Subcutaneous adipose tissue (tissue), 4 donors: ENCODE data around the gene XRRA1. TPM values are rescaled to one million over a fixed set of nuclear protein-coding genes. Genes with fewer than 3 reads are reported as not detected.

Experiments
- total RNA-seq, 4 donors: library from RNA; depleted of rRNA; stranded (reverse); fragments of >200 nt; gene quantifications; one replicate each; pipeline ENCODE4 v1.1.0, GENCODE V29; 2016
- TF ChIP-seq, protein P1 (sequence below): fragments of 450-650 bp; IDR thresholded peaks from one replicate; pipeline ENCODE4 v1.5.1; 2016; ENCODE audit warnings: low read depth, mild to moderate bottlenecking, control low read depth, antibody characterized with exemption, moderate library complexity

Gene XRRA1
- total RNA-seq, 4 donors from 2014 or later, result 12.9 to 35.0 (median 18.2) TPM

DNA sequence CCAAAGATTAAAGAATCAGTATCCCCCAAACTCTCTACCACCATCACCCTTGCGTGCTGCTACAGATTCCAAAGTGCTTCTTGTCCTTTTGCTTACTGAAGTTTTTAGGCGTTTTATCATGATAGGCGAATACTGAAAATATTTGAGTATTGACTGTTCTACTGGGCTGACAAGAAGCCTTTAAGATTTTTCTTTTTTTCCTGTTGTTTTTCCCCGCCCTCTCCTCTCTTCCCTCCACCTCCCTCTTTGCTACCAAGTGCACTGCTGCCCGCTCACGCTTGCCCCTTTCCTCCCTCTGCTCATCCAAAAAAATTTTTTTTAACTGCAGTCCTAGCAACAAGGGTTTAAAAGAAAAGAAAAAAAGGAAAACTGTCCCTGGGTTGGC, 854 bp upstream of the XRRA1 start:
- TF ChIP-seq, protein P1, sequence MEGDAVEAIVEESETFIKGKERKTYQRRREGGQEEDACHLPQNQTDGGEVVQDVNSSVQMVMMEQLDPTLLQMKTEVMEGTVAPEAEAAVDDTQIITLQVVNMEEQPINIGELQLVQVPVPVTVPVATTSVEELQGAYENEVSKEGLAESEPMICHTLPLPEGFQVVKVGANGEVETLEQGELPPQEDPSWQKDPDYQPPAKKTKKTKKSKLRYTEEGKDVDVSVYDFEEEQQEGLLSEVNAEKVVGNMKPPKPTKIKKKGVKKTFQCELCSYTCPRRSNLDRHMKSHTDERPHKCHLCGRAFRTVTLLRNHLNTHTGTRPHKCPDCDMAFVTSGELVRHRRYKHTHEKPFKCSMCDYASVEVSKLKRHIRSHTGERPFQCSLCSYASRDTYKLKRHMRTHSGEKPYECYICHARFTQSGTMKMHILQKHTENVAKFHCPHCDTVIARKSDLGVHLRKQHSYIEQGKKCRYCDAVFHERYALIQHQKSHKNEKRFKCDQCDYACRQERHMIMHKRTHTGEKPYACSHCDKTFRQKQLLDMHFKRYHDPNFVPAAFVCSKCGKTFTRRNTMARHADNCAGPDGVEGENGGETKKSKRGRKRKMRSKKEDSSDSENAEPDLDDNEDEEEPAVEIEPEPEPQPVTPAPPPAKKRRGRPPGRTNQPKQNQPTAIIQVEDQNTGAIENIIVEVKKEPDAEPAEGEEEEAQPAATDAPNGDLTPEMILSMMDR, result no peak

DNA sequence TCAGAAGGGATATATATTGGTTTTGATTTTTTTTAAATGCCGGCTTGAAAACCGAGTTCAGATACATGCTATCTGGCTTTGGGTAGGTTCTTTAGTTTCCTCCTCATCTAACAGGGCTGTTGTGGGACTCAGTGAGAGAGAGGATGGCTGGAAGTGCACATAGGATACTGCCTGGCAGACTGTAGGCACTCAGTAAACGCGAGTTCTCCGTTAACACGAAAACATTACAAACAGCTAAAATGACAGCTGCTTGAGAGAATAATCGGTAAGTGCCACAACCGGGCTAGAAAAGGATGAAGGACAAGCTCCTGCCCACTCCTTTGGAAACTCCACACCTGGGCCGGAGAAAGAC, 369 bp downstream of the XRRA1 start:
- TF ChIP-seq, protein P1, result no peak

DNA sequence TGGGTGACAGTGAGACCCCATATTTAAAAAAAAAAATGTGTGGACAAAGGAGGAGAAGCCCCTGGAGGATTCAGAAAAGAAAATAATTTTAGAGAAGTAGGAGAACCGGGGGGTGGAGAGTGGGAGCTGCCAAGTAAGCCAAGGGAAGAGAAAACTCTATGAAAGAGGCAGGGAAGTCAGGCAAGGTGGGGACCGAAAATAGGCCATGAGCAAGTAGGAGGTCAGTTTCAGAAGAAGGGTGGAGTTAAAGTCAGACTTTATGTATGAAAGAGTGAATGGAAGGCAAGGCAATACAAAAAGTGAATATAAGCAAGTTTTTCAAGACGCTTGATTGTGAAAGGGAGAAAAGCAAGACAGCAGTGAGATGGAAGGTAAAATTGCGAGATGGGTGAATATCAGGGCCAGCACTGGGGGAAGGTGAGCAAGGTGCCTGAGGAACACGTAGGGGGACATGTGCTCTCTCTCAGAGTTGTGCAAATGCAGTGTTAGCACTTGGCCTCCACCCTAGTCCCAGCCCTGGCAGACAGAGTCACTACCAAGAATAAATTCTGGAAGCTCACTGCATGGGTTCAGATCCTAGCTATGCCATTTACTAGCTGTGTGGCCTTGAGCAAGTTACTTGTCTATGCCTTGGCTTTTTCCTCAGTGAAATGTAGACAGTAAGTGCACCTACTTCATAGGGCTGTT, 6.7 kb downstream of the XRRA1 start:
- TF ChIP-seq, protein P1, result no peak

- TF ChIP-seq, protein P1, result no peak
Observed at GRCh38 chr11:74941492-74941891, 7.4 kb downstream of the XRRA1 start.

GRCh38 chr11:74937696-74938475, 11.0 kb downstream of the XRRA1 start:
- TF ChIP-seq, protein P1, result no peak

GRCh38 chr11:74936976-74937375, 11.9 kb downstream of the XRRA1 start:
- TF ChIP-seq, protein P1, result no peak

- TF ChIP-seq, protein P1, result no peak
Observed at GRCh38 chr11:74936087-74936486, 12.8 kb downstream of the XRRA1 start.
